Natural killer cell treated with Interleukin-12 subunit alpha and Interleukin-12 subunit beta and Interleukin-15 and Interleukin-18, amount 100 ng/mL, for 72 hours (primary cell): ENCODE results near the gene SNX33. TPM values are rescaled to one million over a fixed set of nuclear protein-coding genes. Genes with fewer than 3 reads are reported as not detected.
A peak's percentile ranks its signal among the peaks of the same experiment; 100 is the strongest.
"Not testable (repeated sequence)": the region's sequence is repeated elsewhere in the genome, so short reads cannot be mapped to it uniquely, and the experiment has no call there.

Experiments
- ATAC-seq, 2 donors: fragments of 150-1000 bp; cut with Tn5 transposase in 1 of 2; sonication (Bioruptor Pico), chemical (Tn5 transposase) in 1 of 2; 2 replicates each; pipeline ENCODE4 v1.10.0; 2021
- DNase-seq: peaks from one replicate; pipeline ENCODE4 v3.0.0; 2022; ENCODE audit warnings: low spot score
- H3K27ac Mint-ChIP-seq, 2 donors: 1 replicate in 1 of 2; 2 replicates in 1 of 2; pipeline ENCODE4 v1.8.0; 2022; ENCODE audit warnings: mixed read lengths in 2 of 2, mild to moderate bottlenecking in 1 of 2, moderate library complexity in 1 of 2
- H3K27me3 Mint-ChIP-seq, 2 donors: 1 replicate in 1 of 2; 2 replicates in 1 of 2; pipeline ENCODE4 v1.8.0; 2022; ENCODE audit warnings: mixed read lengths in 2 of 2
- H3K36me3 Mint-ChIP-seq: one replicate; pipeline ENCODE4 v1.8.0; 2022; ENCODE audit warnings: mixed read lengths
- H3K4me1 Mint-ChIP-seq, 2 donors: 1 replicate in 1 of 2; 2 replicates in 1 of 2; pipeline ENCODE4 v1.8.0; 2022; ENCODE audit warnings: low read depth in 2 of 2, mixed read lengths in 2 of 2, mild to moderate bottlenecking in 1 of 2
- H3K4me3 Mint-ChIP-seq: one replicate; pipeline ENCODE4 v1.8.0; 2022; ENCODE audit warnings: mixed read lengths
- H3K9me3 Mint-ChIP-seq: 2 replicates; pipeline ENCODE4 v1.8.0; 2022; ENCODE audit warnings: mixed read lengths
- total RNA-seq, 2 donors: library from RNA; stranded (reverse); gene quantifications; one replicate each; pipeline ENCODE4 v1.2.3, GENCODE V29; 2022

Gene SNX33
- total RNA-seq, 2 donors from 2014 or later, result 2.6 to 3.3 TPM

DNA sequence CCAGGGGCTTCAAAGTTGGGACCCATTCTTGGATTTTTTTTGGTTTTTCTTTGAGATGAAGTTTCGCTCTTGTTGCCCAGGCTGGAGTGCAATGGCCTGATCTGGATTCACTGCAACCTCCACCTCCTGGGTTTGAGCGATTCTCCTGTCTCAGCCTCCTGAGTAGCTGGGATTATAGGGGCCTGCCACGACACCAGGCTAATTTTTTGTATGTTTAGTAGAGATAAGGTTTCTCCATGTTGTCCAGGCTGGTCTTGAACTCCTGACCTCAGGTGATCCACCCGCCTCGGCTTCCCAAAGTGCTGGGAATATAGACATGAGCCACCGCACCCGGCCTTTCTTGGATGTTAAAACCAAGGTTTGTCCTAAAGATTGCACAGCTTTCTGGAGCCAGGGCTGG is 13.8 kb upstream of the SNX33 start:
- not testable (repeated sequence) for DNase-seq, H3K36me3 Mint-ChIP-seq, H3K27ac Mint-ChIP-seq, H3K4me3 Mint-ChIP-seq, H3K9me3 Mint-ChIP-seq, H3K27me3 Mint-ChIP-seq, ATAC-seq
- H3K4me1 Mint-ChIP-seq, result peaks cover 16 to 18% of the 10 kb centered on the region in 2 donors

DNA sequence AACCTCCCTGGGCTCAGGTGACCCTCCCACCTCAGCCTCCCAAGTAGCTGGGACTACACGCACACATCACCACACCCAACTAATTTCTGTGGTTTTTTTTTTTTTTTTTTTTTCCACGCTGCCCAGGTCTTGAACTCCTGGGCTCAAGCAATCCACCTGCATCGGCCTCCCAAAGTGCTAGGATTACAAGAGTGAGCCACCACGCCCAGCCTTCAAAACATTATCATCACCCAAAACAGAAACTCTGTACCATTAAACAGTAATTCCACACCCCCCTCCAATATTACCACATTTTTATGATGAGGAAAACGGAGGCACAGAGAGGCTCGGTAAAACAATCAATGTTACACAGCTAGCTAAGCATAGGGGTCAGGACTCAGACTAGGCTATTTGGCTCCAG is 11.7 kb upstream of the SNX33 start:
- no peak for DNase-seq
- peaks cover 23 to 29% of the 10 kb centered on the region in 2 donors for H3K4me1 Mint-ChIP-seq
- H3K27me3 Mint-ChIP-seq, result no peaks in the 10 kb centered on the region
- peaks cover 12% of the 10 kb centered on the region for H3K36me3 Mint-ChIP-seq
- no peaks in the 10 kb centered on the region for H3K9me3 Mint-ChIP-seq
- ATAC-seq, result no peak
- H3K4me3 Mint-ChIP-seq, result no peak overlapping the region
- no peak overlapping the region for H3K27ac Mint-ChIP-seq

DNA sequence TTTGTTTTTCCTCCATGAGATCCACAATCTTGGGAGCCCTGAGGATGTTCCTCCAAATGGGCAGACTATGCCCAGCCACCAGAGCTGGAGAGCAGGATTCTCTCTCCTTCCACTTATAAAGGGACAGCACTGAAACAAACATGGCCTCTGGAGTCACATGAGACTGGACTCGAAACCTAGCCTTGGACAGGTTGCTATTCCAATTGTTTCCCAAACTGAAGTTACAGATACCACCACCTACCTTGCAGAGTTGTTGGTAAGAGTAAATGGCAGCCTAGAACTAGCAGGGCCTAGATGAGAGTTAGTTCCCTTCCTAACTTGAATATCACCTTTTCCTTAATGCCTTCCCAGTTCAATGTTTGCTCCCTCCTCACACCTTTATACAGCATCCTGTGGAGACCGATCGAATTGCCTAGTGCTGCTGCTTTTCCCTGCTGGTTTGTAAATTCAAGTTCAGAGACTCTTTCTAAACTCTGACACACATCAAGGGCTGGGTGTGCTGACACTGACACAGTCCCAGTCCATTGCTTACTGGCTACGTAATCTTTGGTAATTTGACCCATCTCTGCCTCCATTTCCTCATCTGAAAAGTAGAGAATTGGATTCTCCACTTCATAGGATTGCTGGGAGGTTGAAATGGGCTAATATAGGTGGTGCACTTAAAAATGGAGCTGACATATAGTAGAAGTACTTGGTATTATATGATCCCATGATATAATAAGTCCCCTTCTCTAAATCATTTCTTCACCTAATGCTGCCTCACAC is 10.3 kb upstream of the SNX33 start:
- Mint-ChIP-seq H3K27ac (peak overlapping the region; percentile 31 to 91), H3K9me3 (no peaks in the 10 kb centered on the region), H3K4me3 (peak overlapping the region; percentile 97), H3K4me1 (peaks cover 28 to 31% of the 10 kb centered on the region in 2 donors), H3K36me3 (peaks cover 12% of the 10 kb centered on the region), H3K27me3 (no peaks in the 10 kb centered on the region)
- DNase-seq (no peak), ATAC-seq (no peak)

DNA sequence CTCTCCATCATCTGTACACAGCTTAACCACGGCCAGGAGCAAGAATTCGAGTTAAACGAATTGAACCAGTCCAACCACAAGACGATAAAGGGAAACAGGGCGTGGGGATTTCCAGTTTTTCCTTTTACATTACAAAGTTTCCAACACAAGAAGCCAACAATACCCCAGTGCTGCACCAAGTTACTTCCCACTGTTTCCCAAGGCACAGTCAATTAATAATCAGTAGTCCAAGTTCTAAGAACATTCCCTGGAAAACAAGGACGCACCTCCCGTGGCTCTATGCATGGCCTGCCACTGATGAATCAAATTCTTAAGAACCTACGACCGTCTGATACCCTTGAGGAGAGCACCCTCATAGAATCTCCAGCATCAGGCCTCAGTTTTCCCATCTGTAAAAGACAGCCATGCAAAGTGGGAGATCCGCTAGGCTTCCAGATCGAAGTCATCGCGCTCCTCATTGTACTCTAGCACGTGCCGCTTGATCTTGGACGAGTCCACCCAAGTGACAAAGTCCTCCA is 8.5 kb upstream of the SNX33 start:
- peaks cover 29 to 31% of the 10 kb centered on the region in 2 donors for H3K4me1 Mint-ChIP-seq
- no peaks in the 10 kb centered on the region for H3K9me3 Mint-ChIP-seq
- H3K4me3 Mint-ChIP-seq, result peak overlapping the region; percentile 97
- DNase-seq (no peak), ATAC-seq (no peak)
- H3K36me3 Mint-ChIP-seq, result peaks cover 12% of the 10 kb centered on the region
- H3K27ac Mint-ChIP-seq, result peak overlapping the region; percentile 88 to 91
- no peaks in the 10 kb centered on the region for H3K27me3 Mint-ChIP-seq

DNA sequence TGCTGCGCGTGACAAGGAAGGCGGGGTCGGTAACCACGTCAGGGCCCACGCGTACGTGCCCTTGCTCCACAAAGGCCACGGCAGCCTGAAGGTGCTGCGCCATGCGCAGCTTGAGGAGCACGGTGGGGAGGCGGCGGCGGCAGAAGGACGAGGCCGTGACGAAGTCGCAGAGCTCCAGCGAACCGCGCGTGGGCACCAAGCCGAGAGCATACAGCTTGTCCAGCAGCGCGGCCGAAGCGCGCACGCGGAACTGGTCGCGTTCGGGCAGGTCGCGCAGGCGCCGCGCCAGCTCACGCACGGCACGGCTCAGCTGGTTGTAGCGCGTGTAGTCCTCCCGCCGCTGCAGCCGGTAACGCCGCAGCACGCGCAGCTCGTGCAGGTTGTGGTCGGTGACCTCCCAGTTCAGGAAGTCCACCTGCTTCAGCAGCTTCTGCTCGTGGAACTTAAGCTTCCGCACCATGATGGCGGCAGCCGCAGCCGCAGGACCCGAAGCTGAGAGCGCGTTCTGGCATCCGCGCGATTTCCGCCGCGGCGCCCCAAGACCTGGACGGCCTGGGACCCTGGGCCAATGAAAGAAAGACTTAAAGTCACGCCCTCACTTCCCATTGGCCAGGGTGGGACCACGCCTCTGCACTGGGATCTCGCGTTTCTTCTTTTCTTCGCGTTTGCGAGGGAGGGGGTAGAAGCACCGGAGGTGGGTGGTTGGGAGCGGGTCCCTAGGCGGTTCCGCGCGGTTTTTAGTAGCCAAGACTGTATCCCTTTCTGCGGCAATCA is 7.8 kb upstream of the SNX33 start, which contains the start of gene IMP3:
IMP3 (minus strand) TSS at position 516 of the 774 bp plus-strand sequence; CDS start at position 460, 56 bp downstream.
- H3K9me3 Mint-ChIP-seq, result no peaks in the 10 kb centered on the region
- peak; percentile 97 to 98 for ATAC-seq
- H3K27ac Mint-ChIP-seq, result peak within 1 kb of the TSS; percentile 88 to 91
- H3K27me3 Mint-ChIP-seq, result no peaks in the 10 kb centered on the region
- DNase-seq, result peak; percentile 97
- H3K36me3 Mint-ChIP-seq, result peaks cover 12% of the 10 kb centered on the region
- peak within 1 kb of the TSS; percentile 97 for H3K4me3 Mint-ChIP-seq
- H3K4me1 Mint-ChIP-seq, result peaks cover 30 to 31% of the 10 kb centered on the region in 2 donors

DNA sequence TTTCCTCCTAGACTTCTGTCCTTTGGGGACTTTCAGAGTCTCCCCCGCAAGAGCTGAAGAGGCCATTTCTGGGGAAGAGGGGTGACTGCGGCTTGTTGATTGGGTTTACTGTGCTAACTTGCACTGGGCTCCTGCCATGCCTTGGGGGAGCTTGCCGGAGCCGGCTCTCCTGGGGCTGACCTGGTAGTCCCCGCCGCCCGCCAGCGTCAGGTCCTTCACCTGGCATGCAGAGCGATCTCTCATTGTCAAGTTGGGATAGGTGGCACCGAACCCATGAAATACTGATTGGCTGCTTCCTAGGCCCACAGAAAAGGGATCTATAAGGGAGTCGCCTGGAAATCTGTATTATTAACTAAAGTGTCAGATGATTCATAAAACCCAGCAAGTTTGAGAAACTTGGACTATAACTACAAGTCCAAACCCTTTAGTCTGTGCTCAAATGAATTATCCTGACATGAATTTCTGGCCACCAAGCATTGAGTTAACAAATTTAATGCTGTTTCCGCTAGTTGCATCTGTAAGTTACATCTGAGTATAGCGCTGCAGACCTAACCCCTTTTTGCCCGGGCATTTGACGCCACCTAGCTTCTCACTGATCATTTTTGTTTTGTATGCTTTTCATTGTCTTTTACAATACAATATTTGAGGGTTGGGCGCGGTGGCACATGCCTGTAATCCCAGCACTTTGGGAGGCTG is 7.1 kb upstream of the SNX33 start:
- Mint-ChIP-seq H3K4me1 (peaks cover 30 to 31% of the 10 kb centered on the region in 2 donors), H3K36me3 (peaks cover 12% of the 10 kb centered on the region), H3K27ac (peak overlapping the region; percentile 88 to 91), H3K9me3 (no peaks in the 10 kb centered on the region), H3K4me3 (peak overlapping the region; percentile 97), H3K27me3 (no peaks in the 10 kb centered on the region)
- DNase-seq, result no peak
- peak; percentile 52 to 62 for ATAC-seq

DNA sequence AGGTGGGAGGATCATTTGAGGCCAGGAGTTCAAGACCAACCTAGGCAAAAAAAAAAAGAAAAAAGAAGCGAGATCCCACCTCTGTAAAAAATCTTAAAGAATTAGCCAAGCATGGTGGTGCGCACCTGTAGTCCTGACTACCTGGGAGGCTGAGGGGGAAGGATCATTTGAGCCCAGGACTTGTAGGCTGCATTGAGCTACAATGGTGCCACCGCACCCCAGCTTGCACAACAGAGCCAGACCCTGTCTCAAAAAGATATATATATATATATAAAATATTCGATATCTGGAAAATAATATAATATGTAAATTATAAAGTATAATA is 6.6 kb upstream of the SNX33 start:
- Mint-ChIP-seq H3K36me3 (peaks cover 12% of the 10 kb centered on the region), H3K9me3 (no peaks in the 10 kb centered on the region), H3K27ac (peak overlapping the region; percentile 88 to 91), H3K4me3 (peak overlapping the region; percentile 97), H3K4me1 (peaks cover 30 to 31% of the 10 kb centered on the region in 2 donors), H3K27me3 (no peaks in the 10 kb centered on the region)
- DNase-seq (no peak), ATAC-seq (no peak)

DNA sequence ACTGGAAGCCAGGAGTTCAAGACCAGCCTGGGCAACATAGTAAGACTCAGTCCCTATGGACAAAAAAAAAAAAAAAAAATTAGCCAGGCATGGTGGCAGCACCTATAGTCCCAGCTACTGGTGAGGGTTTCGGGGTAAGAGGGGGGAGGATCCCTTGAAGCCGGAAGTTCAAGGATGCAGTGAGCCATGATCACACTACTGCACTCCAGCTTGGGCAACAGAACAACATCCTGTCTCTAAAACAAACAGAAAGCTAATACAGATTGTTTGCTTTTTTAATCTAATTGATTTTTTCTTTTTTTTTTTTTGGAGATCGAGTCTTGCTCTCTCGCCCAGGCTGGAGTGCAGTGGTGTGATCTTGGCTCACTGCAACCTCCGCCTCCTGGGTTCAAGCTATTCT is 6.1 kb upstream of the SNX33 start:
- H3K27me3 Mint-ChIP-seq, result no peaks in the 10 kb centered on the region
- peaks cover 12% of the 10 kb centered on the region for H3K36me3 Mint-ChIP-seq
- H3K27ac Mint-ChIP-seq, result peak overlapping the region in 1 of 2 donors; percentile 13
- no peak overlapping the region for H3K4me3 Mint-ChIP-seq
- peaks cover 32% of the 10 kb centered on the region in 2 donors for H3K4me1 Mint-ChIP-seq
- H3K9me3 Mint-ChIP-seq, result no peaks in the 10 kb centered on the region
- DNase-seq (no peak), ATAC-seq (no peak)

DNA sequence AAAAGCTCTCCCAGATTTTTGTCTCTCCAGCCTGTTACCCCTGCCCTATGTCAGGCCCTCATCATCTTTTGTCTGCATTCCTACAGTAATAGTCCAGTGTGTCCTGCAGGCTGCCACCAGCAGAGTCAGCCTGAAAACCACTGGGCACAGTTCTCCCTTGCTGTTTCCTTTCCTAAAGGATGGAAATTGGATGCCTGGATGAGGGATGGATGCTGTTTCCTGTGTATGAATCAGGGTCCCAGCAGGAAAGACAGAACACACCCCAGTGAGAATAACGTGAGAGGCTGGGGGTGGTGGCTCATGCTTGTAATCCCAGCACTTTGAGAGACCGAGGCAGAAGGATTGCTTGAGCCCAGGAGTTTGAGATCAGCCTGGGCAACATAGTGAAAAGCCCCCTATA is 3.3 kb upstream of the SNX33 start:
- Mint-ChIP-seq H3K4me1 (peaks cover 14 to 20% of the 10 kb centered on the region in 2 donors), H3K9me3 (no peaks in the 10 kb centered on the region), H3K27ac (no peak overlapping the region), H3K4me3 (no peak overlapping the region), H3K27me3 (no peaks in the 10 kb centered on the region), H3K36me3 (peaks cover under 1% of the 10 kb centered on the region)
- no peak for ATAC-seq
- DNase-seq, result no peak

DNA sequence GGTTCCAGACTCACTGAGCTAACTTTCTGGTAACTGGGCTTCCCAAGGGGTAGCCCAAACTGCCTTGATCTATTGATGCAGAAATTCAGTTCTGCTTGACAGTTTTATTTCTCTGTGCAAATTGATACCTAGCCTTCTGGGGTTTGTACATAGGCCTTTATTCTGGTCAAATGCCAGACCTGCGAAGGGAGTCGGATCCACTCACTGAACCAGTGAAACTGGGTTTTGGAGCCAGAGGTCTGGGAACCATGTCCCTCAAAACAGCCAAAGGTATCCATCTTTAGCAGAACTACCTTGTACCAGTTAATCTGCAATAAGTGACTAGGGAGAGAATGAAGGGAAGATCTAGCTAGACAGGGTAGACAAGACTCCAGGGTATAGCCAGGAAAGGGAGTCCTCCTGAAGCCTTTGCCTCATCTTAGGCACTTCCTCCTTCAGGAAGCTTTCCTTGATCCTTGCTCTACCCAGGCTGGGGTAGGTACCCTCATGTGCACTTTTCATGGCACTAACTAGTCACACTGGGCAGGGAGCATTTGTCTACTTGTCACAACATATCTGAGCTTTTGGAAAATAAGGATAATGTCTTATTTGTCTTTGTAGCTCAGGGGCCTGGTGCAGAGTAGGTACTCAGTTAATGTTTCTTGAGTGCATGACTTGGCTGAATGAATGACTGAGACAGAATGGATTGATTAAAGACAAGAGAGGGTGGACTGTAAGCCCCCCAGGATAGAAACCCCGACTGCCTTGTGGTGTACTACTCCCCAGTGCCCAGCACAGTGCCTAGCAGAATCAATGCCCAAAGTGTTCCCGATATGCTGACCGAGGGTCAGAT is 1.4 kb upstream of the SNX33 start:
- Mint-ChIP-seq H3K27me3 (no peaks in the 10 kb centered on the region), H3K4me1 (peaks cover 15 to 30% of the 10 kb centered on the region in 2 donors), H3K9me3 (no peaks in the 10 kb centered on the region), H3K36me3 (no peaks in the 10 kb centered on the region), H3K4me3 (peak overlapping the region; percentile 74), H3K27ac (peak overlapping the region in 1 of 2 donors; percentile 68)
- DNase-seq (no peak), ATAC-seq (no peak)

DNA sequence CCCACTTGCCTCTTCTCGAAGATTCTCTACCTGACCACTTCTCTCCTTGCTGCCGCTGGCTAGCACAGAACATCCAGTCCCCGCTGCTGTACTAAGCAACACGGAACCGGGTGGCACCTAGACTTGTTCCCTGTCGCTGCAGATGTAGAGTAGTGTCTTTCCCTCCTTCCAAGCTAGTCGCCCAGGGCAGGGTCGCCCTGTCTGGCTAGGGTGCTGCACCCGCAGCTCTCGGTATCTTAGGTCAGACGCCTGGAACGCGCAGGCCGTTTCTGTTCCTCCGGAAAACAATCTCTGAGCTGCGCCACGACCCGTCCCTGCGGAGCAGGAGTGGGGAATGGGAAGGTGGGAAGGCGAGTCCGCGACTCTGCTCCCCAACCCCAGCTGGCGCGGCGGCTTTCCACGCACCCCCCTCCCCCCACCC is 758 bp upstream of the SNX33 start:
- ATAC-seq (peak in 1 of 2 donors; percentile 1), DNase-seq (no peak)
- peaks cover 20 to 33% of the 10 kb centered on the region in 2 donors for H3K4me1 Mint-ChIP-seq
- peak overlapping the region in 1 of 2 donors; percentile 68 for H3K27ac Mint-ChIP-seq
- H3K27me3 Mint-ChIP-seq, result no peaks in the 10 kb centered on the region
- H3K36me3 Mint-ChIP-seq, result no peaks in the 10 kb centered on the region
- H3K9me3 Mint-ChIP-seq, result no peaks in the 10 kb centered on the region
- peak overlapping the region; percentile 74 for H3K4me3 Mint-ChIP-seq

DNA sequence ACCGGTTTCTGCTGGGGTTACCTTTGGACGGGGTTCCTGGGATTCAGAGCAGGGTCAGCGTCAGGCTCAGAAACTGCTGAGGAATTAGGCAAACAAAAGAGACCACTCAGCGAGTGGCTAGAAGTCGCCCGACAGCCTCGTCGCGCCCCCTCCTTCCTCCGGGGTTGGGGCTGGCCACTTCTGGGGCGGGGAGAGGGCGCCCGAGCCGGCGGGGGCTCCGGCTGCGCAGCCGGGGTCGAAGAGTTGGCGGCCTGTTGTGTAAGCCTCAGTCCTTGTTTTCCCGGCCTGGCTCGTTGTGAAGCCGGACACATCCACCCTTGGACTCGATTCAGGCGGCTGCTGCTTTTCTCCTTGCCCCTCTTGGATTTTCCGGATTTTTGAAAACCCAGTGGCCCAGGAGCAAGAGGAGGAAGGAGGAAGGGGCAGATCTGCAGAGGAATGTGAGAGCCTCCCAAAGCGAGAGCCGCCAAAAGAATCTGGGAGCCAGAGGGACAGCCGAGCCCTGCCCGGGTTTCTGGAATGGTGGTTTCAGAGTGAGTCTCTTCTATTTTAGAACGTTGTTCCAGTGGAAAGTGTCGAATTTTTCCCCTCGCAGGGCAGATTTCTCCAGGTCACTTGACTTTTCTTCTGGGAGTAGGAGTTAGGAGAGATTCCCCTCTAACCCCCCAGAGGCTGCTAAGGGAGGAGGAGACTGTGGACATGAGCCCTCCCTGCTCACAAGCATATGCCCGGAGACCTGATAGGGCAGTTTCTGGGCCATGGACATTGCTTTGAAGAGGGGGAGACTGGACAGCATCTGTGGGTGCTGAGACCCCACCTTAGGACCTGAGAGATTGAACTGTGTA is 666 bp downstream of the SNX33 start:
- ATAC-seq (no peak), DNase-seq (no peak)
- Mint-ChIP-seq H3K27me3 (no peaks in the 10 kb centered on the region), H3K4me1 (peaks cover 22 to 34% of the 10 kb centered on the region in 2 donors), H3K4me3 (peak overlapping the region; percentile 74), H3K9me3 (no peaks in the 10 kb centered on the region), H3K36me3 (no peaks in the 10 kb centered on the region), H3K27ac (no peak overlapping the region)
